CD4-positive, alpha-beta T cell treated with Interleukin-6 for 4 hours (primary cell): ENCODE measurements around the gene KCNG1.

Experiments
- DNase-seq: peaks from one replicate; pipeline ENCODE4 v3.0.0-alpha.2; 2020; ENCODE audit warnings: mixed read lengths

The KCNG1 gene

GRCh38 chr20:51011479-51011878, 11.4 kb downstream of the KCNG1 start:
- no peak for DNase-seq

- DNase-seq = no peak
Measured at GRCh38 chr20:51010932-51011331, 12.0 kb downstream of the KCNG1 start.

GRCh38 chr20:51010043-51010365, 12.9 kb downstream of the KCNG1 start:
- no peak for DNase-seq

GRCh38 chr20:51009303-51010042, 13.4 kb downstream of the KCNG1 start:
- DNase-seq = no peak

- DNase-seq = no peak
Measured at GRCh38 chr20:51008718-51009117, 14.2 kb downstream of the KCNG1 start.

GRCh38 chr20:51005214-51005613, 17.7 kb downstream of the KCNG1 start:
- no peak for DNase-seq

GRCh38 chr20:51004781-51005180, 18.1 kb downstream of the KCNG1 start:
- DNase-seq = no peak

- no peak for DNase-seq
Measured at GRCh38 chr20:51004305-51004727, 18.6 kb downstream of the KCNG1 start.

- DNase-seq = no peak
Measured at GRCh38 chr20:51003753-51004152, 19.2 kb downstream of the KCNG1 start.

GRCh38 chr20:51002633-51003032, 20.3 kb downstream of the KCNG1 start:
- DNase-seq = no peak

- DNase-seq = no peak
Measured at GRCh38 chr20:51001430-51002265, 21.3 kb downstream of the KCNG1 start.

- DNase-seq = no peak
Measured at GRCh38 chr20:50999355-50999754, 23.6 kb downstream of the KCNG1 start.

- no peak for DNase-seq
Measured at GRCh38 chr20:50996901-50997865, 25.7 kb downstream of the KCNG1 start.

GRCh38 chr20:50995506-50995905, 27.4 kb downstream of the KCNG1 start:
- DNase-seq = no peak

- no peak for DNase-seq
Measured at GRCh38 chr20:50993876-50994275, 29.0 kb downstream of the KCNG1 start.

- DNase-seq = peak; percentile 5
Measured at GRCh38 chr20:50992733-50993457, 30.0 kb downstream of the KCNG1 start.

- DNase-seq = no peak
Measured at GRCh38 chr20:50992336-50992732, 30.6 kb downstream of the KCNG1 start.

GRCh38 chr20:50991076-50991475, 31.8 kb downstream of the KCNG1 start:
- no peak for DNase-seq

- peak; percentile 65 for DNase-seq
Measured at GRCh38 chr20:50987493-50988210, 35.3 kb downstream of the KCNG1 start.

GRCh38 chr20:50983321-50983720, 39.6 kb downstream of the KCNG1 start:
- no peak for DNase-seq

GRCh38 chr20:50982363-50982762, 40.5 kb downstream of the KCNG1 start:
- no peak for DNase-seq

- no peak for DNase-seq
Measured at GRCh38 chr20:50981714-50982048, 41.2 kb downstream of the KCNG1 start.
